Tibial artery (tissue), 4 donors: ENCODE data around the gene CAMKMT.

Experiments
- DNase-seq, 2 donors: peaks; one replicate each; pipeline ENCODE4 v3.0.0-alpha.2; 2019
- H3K27ac ChIP-seq, 2 donors: fragments of 200-600 bp; sonication (generic) in 1 of 2; 1 replicate in 1 of 2; 2 replicates in 1 of 2; pipeline ENCODE4 v1.5.1; 2018 to 2019; ENCODE audit warnings: mild to moderate bottlenecking in 1 of 2
- H3K27me3 ChIP-seq, 2 donors: fragments of 200-600 bp; sonication (generic) in 1 of 2; one replicate each; pipeline versions ENCODE4 v1.5.1 to v1.6.0; 2016 to 2019
- H3K36me3 ChIP-seq, 3 donors: fragments of 200-600 bp; sonication (generic) in 2 of 3; one replicate each; pipeline ENCODE4 v1.5.1; 2016 to 2019; ENCODE audit warnings: mild to moderate bottlenecking in 2 of 3
- H3K4me1 ChIP-seq, 4 donors: fragments of 200-600 bp; sonication (generic) in 2 of 4; 1 replicate in 3 of 4; 2 replicates in 1 of 4; pipeline ENCODE4 v1.5.1; 2016 to 2019
- H3K4me3 ChIP-seq, 2 donors: fragments of 200-600 bp; sonication (generic) in 1 of 2; 1 replicate in 1 of 2; 2 replicates in 1 of 2; pipeline ENCODE4 v1.5.1; 2018 to 2019; ENCODE audit warnings: mild to moderate bottlenecking in 2 of 2
- H3K9me3 ChIP-seq, 3 donors: fragments of 200-600 bp; sonication (generic) in 1 of 3; one replicate each; pipeline ENCODE4 v1.5.1; 2016 to 2019
- CTCF ChIP-seq, 2 experiments: fragments of 200-600 bp in 1 of 2; fragments of 450-650 bp in 1 of 2; IDR thresholded peaks; one replicate each; pipeline ENCODE4 v1.5.1; 2017 to 2019; ENCODE audit warnings: antibody characterized with exemption in 2 of 2, mild to moderate bottlenecking in 1 of 2, moderate library complexity in 1 of 2
- intact Hi-C: fragments of 100-400 bp; cut with DNase I; formaldehyde crosslinking; loops from one replicate; pipeline ENCODE4 v1.15.0; 2023; ENCODE audit warnings: low total_unique reads

Gene CAMKMT

GRCh38 chr2:44651974-44652373 lies 290.2 kb downstream of the CAMKMT start:
- H3K9me3 ChIP-seq: no peaks in the 10 kb centered on the region
- no peak for DNase-seq
- no peak overlapping the region for H3K27ac ChIP-seq
- H3K27me3 ChIP-seq: no peaks in the 10 kb centered on the region
- H3K4me1 ChIP-seq: peaks cover 0 to 9% (median 0%) of the 10 kb centered on the region in 4 donors
- intact Hi-C loops: no loop called here
- TF ChIP-seq CTCF (IDR thresholded peaks at IDR 0.05): no peak
- H3K36me3 ChIP-seq: no peaks in the 10 kb centered on the region
- H3K4me3 ChIP-seq: no peak overlapping the region

GRCh38 chr2:44652701-44653100 lies 291.0 kb downstream of the CAMKMT start:
- peaks cover 0 to 9% (median 0%) of the 10 kb centered on the region in 4 donors for H3K4me1 ChIP-seq
- intact Hi-C loops: no loop called here
- no peaks in the 10 kb centered on the region for H3K27me3 ChIP-seq
- no peak for DNase-seq
- H3K27ac ChIP-seq: no peak overlapping the region
- H3K4me3 ChIP-seq: no peak overlapping the region
- no peak for TF ChIP-seq CTCF (IDR thresholded peaks at IDR 0.05)
- no peaks in the 10 kb centered on the region for H3K9me3 ChIP-seq
- H3K36me3 ChIP-seq: no peaks in the 10 kb centered on the region

GRCh38 chr2:44655401-44655864 lies 293.7 kb downstream of the CAMKMT start:
- Histone ChIP-seq H3K9me3 (no peaks in the 10 kb centered on the region), H3K27me3 (no peaks in the 10 kb centered on the region), H3K4me1 (peaks cover 0 to 9% (median 0%) of the 10 kb centered on the region in 4 donors), H3K27ac (no peak overlapping the region), H3K36me3 (no peaks in the 10 kb centered on the region), H3K4me3 (no peak overlapping the region)
- intact Hi-C loops: no loop called here
- DNase-seq: no peak
- TF ChIP-seq CTCF (IDR thresholded peaks at IDR 0.05): no peak

GRCh38 chr2:44656460-44656859 lies 294.7 kb downstream of the CAMKMT start:
- no peaks in the 10 kb centered on the region for H3K9me3 ChIP-seq
- H3K36me3 ChIP-seq: no peaks in the 10 kb centered on the region
- intact Hi-C loops: no loop called here
- H3K27ac ChIP-seq: no peak overlapping the region
- no peaks in the 10 kb centered on the region for H3K27me3 ChIP-seq
- peaks cover 0 to 9% (median 0%) of the 10 kb centered on the region in 4 donors for H3K4me1 ChIP-seq
- no peak for DNase-seq
- H3K4me3 ChIP-seq: no peak overlapping the region
- TF ChIP-seq CTCF (IDR thresholded peaks at IDR 0.05): no peak

- no peak for DNase-seq
- no peaks in the 10 kb centered on the region for H3K9me3 ChIP-seq
- no peak overlapping the region for H3K4me3 ChIP-seq
- no peaks in the 10 kb centered on the region for H3K27me3 ChIP-seq
- TF ChIP-seq CTCF (IDR thresholded peaks at IDR 0.05): no peak
- no peak overlapping the region for H3K27ac ChIP-seq
- H3K4me1 ChIP-seq: no peaks in the 10 kb centered on the region
- intact Hi-C loops: no loop called here
- H3K36me3 ChIP-seq: no peaks in the 10 kb centered on the region
These were observed 301.8 kb downstream of the CAMKMT start for GRCh38 chr2:44663471-44664073.

- no peak for TF ChIP-seq CTCF (IDR thresholded peaks at IDR 0.05)
- H3K4me3 ChIP-seq: no peak overlapping the region
- H3K9me3 ChIP-seq: no peaks in the 10 kb centered on the region
- no peak for DNase-seq
- intact Hi-C loops: no loop called here
- H3K36me3 ChIP-seq: no peaks in the 10 kb centered on the region
- H3K27me3 ChIP-seq: no peaks in the 10 kb centered on the region
- no peak overlapping the region for H3K27ac ChIP-seq
- no peaks in the 10 kb centered on the region for H3K4me1 ChIP-seq
These were observed 306.6 kb downstream of the CAMKMT start for GRCh38 chr2:44668336-44668735.
